Measurements from ENCODE around the gene IL36RN. TPM values are rescaled to one million over a fixed set of nuclear protein-coding genes. Genes with fewer than 3 reads are reported as not detected.

The IL36RN gene
- total and polyA plus RNA-seq, 2 donors from 2014 or later, result not detected

DNA sequence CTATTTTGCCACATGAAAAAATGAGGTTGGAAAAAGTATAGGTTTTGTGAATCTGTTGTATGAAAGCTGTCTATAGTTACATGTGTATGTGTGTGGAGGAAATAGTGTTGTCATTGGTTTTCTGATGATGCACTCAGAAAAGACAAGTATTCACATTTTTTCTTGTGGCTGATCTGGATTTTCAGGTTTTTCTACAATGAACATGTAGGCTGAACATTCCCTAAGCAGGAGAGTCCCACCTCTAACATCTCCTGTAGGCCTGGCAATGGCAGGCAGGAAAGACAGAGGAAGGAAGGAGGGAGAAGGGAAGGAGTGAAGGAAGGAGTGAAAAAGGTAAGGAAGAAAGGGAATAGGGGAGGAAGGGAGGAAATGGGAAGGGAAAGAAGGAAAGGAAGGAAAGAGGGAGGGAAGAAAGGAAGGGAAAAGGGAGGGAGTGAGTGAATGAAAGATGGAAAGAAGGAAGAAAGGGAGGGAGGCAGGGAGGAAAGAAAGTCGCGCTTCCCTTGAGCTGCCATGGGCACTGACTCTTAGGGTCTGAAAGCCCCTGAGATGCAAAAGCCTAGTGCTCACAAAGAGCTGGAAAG lies 495 bp upstream of the IL36RN start:
- no peak overlapping the region for H3K9ac ChIP-seq (ENCODE audit: low read length in 3 of 3)
- no peak for TF ChIP-seq CTCF (IDR thresholded peaks at IDR 0.05; ENCODE audit: borderline replicate concordance, extremely low read depth, insufficient read depth)
- DNase-seq, result no peak
- H3K4me1 ChIP-seq (ENCODE audit: control insufficient read depth in 2 of 3, insufficient read depth in 2 of 3, low read depth in 1 of 3, low read length in 3 of 3), result no peaks in the 10 kb centered on the region
- H3K27ac ChIP-seq (ENCODE audit: low read depth in 2 of 2, low read length in 2 of 2), result no peak overlapping the region
- peaks cover 0 to 5% (median 0%) of the 10 kb centered on the region in 3 donors for H3K9me3 ChIP-seq (ENCODE audit: control insufficient read depth in 2 of 3, insufficient read depth in 1 of 3, low read length in 3 of 3)
- intact Hi-C loops (cut with DNase I), result no loop called here
- no peak for FAIRE-seq
- H3K36me3 ChIP-seq (ENCODE audit: control insufficient read depth in 2 of 3, insufficient read depth in 3 of 3, low read length in 3 of 3), result no peaks in the 10 kb centered on the region
- H3K4me3 ChIP-seq (ENCODE audit: low read length in 3 of 3), result no peak overlapping the region
- H3K27me3 ChIP-seq (ENCODE audit: control insufficient read depth, insufficient read depth, low read length), result no peaks in the 10 kb centered on the region

DNA sequence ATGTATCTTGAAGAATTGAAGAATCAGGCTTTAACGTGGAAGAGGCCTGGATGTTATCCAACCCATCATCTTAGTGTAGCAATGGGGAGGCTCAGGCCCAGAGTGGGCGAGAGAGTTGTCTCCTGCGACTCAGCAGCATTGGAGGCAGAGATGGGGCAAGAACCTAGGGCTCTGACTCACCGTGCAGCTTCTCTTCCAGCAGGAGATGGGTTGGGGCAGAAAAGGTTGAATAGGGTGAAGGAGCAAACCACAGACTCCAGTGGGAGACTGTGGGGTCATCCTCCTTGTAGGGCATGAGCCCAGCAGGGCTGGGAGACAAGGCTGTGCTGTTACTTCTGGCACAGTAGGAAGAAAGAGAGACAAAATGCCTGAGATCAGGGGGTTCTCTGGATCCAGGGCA lies 1.4 kb downstream of the IL36RN start:
- no peaks in the 10 kb centered on the region for H3K36me3 ChIP-seq (ENCODE audit: control insufficient read depth in 2 of 3, insufficient read depth in 3 of 3, low read length in 3 of 3)
- no peaks in the 10 kb centered on the region for H3K27me3 ChIP-seq (ENCODE audit: control insufficient read depth, insufficient read depth, low read length)
- intact Hi-C loops (cut with DNase I), result no loop called here
- no peak for DNase-seq
- H3K9ac ChIP-seq (ENCODE audit: low read length in 3 of 3), result no peak overlapping the region
- TF ChIP-seq CTCF (IDR thresholded peaks at IDR 0.05; ENCODE audit: borderline replicate concordance, extremely low read depth, insufficient read depth), result no peak
- no peak overlapping the region for H3K27ac ChIP-seq (ENCODE audit: low read depth in 2 of 2, low read length in 2 of 2)
- no peak overlapping the region for H3K4me3 ChIP-seq (ENCODE audit: low read length in 3 of 3)
- FAIRE-seq, result no peak
- H3K4me1 ChIP-seq (ENCODE audit: control insufficient read depth in 2 of 3, insufficient read depth in 2 of 3, low read depth in 1 of 3, low read length in 3 of 3), result no peaks in the 10 kb centered on the region
- no peaks in the 10 kb centered on the region for H3K9me3 ChIP-seq (ENCODE audit: control insufficient read depth in 2 of 3, insufficient read depth in 1 of 3, low read length in 3 of 3)

DNA sequence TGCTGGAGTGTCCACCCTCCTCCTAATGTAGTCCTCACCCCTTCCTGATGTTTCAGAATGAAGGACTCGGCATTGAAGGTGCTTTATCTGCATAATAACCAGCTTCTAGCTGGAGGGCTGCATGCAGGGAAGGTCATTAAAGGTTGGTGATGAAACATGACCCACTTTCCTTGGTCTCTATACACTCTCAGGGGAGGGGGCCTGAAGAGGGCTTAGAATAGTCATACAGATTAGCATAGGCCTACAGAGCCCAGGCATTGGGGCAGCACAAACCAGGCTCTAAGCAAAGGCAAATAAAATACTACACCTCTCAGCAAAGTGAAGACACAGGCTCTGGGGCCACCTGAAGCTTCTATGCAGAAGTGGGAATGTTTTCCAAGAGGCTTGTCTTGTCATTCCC lies 1.8 kb downstream of the IL36RN start:
- no peaks in the 10 kb centered on the region for H3K4me1 ChIP-seq (ENCODE audit: control insufficient read depth in 2 of 3, insufficient read depth in 2 of 3, low read depth in 1 of 3, low read length in 3 of 3)
- no peak for TF ChIP-seq CTCF (IDR thresholded peaks at IDR 0.05; ENCODE audit: borderline replicate concordance, extremely low read depth, insufficient read depth)
- DNase-seq, result no peak
- intact Hi-C loops (cut with DNase I), result no loop called here
- H3K9ac ChIP-seq (ENCODE audit: low read length in 3 of 3), result no peak overlapping the region
- FAIRE-seq, result no peak
- H3K27me3 ChIP-seq (ENCODE audit: control insufficient read depth, insufficient read depth, low read length), result no peaks in the 10 kb centered on the region
- H3K4me3 ChIP-seq (ENCODE audit: low read length in 3 of 3), result no peak overlapping the region
- H3K36me3 ChIP-seq (ENCODE audit: control insufficient read depth in 2 of 3, insufficient read depth in 3 of 3, low read length in 3 of 3), result no peaks in the 10 kb centered on the region
- no peaks in the 10 kb centered on the region for H3K9me3 ChIP-seq (ENCODE audit: control insufficient read depth in 2 of 3, insufficient read depth in 1 of 3, low read length in 3 of 3)
- no peak overlapping the region for H3K27ac ChIP-seq (ENCODE audit: low read depth in 2 of 2, low read length in 2 of 2)

DNA sequence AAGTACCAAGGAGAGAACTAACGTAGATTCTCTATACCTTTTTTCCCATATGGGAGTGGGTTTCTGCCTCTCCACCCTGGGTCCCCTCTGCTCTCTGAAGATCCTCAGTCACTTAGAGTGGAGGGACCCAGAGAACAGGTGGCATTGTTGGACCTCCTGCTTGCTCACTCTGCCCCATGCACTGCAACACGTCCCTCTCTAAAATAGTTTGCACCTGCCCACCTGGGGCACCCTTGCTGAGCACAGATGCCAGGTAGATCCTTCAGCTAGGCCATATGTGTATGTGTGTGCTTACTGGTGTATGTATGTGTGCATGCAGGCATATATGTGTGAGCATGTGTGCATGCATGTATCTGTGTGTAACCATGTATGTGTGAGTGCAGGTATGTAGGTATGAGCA lies 2.2 kb downstream of the IL36RN start:
- DNase-seq (no peak), FAIRE-seq (no peak)
- no peak overlapping the region for H3K4me3 ChIP-seq (ENCODE audit: low read length in 3 of 3)
- no peaks in the 10 kb centered on the region for H3K36me3 ChIP-seq (ENCODE audit: control insufficient read depth in 2 of 3, insufficient read depth in 3 of 3, low read length in 3 of 3)
- H3K9me3 ChIP-seq (ENCODE audit: control insufficient read depth in 2 of 3, insufficient read depth in 1 of 3, low read length in 3 of 3), result no peaks in the 10 kb centered on the region
- no peak overlapping the region for H3K27ac ChIP-seq (ENCODE audit: low read depth in 2 of 2, low read length in 2 of 2)
- H3K27me3 ChIP-seq (ENCODE audit: control insufficient read depth, insufficient read depth, low read length), result no peaks in the 10 kb centered on the region
- no peaks in the 10 kb centered on the region for H3K4me1 ChIP-seq (ENCODE audit: control insufficient read depth in 2 of 3, insufficient read depth in 2 of 3, low read depth in 1 of 3, low read length in 3 of 3)
- intact Hi-C loops (cut with DNase I), result no loop called here
- TF ChIP-seq CTCF (IDR thresholded peaks at IDR 0.05; ENCODE audit: borderline replicate concordance, extremely low read depth, insufficient read depth), result no peak
- H3K9ac ChIP-seq (ENCODE audit: low read length in 3 of 3), result no peak overlapping the region
